ENCODE measurements around the gene PLCB4. TPM values are rescaled to one million over a fixed set of nuclear protein-coding genes. Genes with fewer than 3 reads are reported as not detected.

Gene PLCB4
- total RNA-seq, 4 donors from 2014 or later: 17.4 to 264 (median 28.1) TPM

DNA sequence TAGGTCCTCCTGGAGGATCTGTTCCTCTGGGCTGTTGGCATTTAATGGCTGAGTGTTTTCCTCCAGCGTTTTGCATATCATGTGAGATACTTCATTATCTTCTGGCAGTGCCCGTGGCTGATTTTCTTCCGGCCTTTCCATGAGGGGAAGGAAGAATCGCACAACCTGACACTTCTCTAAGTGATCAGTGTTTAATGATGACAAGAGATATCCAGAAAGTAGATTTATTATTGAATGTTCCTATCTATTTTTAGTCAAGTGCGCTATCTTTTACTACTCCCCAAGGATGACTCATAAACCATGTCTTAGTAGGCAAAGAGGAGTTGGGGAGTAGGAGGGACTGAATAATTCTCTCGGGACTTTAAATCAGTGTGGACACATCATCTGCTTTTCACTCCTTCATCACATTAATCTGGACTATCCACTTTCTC, 149.7 kb downstream of the PLCB4 start:
- peak overlapping the region; percentile 53 to 79 for H3K27ac ChIP-seq
- TF ChIP-seq POLR2A (IDR thresholded peaks at IDR 0.05): no peak
- TF ChIP-seq, protein P1, sequence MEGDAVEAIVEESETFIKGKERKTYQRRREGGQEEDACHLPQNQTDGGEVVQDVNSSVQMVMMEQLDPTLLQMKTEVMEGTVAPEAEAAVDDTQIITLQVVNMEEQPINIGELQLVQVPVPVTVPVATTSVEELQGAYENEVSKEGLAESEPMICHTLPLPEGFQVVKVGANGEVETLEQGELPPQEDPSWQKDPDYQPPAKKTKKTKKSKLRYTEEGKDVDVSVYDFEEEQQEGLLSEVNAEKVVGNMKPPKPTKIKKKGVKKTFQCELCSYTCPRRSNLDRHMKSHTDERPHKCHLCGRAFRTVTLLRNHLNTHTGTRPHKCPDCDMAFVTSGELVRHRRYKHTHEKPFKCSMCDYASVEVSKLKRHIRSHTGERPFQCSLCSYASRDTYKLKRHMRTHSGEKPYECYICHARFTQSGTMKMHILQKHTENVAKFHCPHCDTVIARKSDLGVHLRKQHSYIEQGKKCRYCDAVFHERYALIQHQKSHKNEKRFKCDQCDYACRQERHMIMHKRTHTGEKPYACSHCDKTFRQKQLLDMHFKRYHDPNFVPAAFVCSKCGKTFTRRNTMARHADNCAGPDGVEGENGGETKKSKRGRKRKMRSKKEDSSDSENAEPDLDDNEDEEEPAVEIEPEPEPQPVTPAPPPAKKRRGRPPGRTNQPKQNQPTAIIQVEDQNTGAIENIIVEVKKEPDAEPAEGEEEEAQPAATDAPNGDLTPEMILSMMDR (IDR thresholded peaks at IDR 0.05): no peak
- DNase-seq: peak; percentile 48 to 58
- H3K36me3 ChIP-seq: no peaks in the 10 kb centered on the region
- no peaks in the 10 kb centered on the region for H3K27me3 ChIP-seq
- H3K4me3 ChIP-seq: no peak overlapping the region
- intact Hi-C loops (cut with DNase I; ENCODE audit: low total_unique reads): no loop called here
- H3K9me3 ChIP-seq: no peaks in the 10 kb centered on the region
- peaks cover 0 to 2% of the 10 kb centered on the region in 2 donors for H3K4me1 ChIP-seq

GRCh38 chr20:9220874-9221547, 152.1 kb downstream of the PLCB4 start:
- Histone ChIP-seq H3K27me3 (no peaks in the 10 kb centered on the region), H3K27ac (no peak overlapping the region), H3K4me1 (peaks cover 2% of the 10 kb centered on the region in 2 donors), H3K4me3 (no peak overlapping the region), H3K36me3 (no peaks in the 10 kb centered on the region), H3K9me3 (no peaks in the 10 kb centered on the region)
- TF ChIP-seq, protein P1 (IDR thresholded peaks at IDR 0.05): no peak
- TF ChIP-seq POLR2A (IDR thresholded peaks at IDR 0.05): no peak
- no peak for DNase-seq
- intact Hi-C loops (cut with DNase I; ENCODE audit: low total_unique reads): no loop called here

GRCh38 chr20:9223296-9223695, 154.4 kb downstream of the PLCB4 start:
- intact Hi-C loops (cut with DNase I; ENCODE audit: low total_unique reads): no loop called here
- Histone ChIP-seq H3K9me3 (no peaks in the 10 kb centered on the region), H3K27ac (no peak overlapping the region), H3K4me3 (no peak overlapping the region), H3K36me3 (no peaks in the 10 kb centered on the region), H3K4me1 (peaks cover 0 to 3% of the 10 kb centered on the region in 2 donors), H3K27me3 (no peaks in the 10 kb centered on the region)
- no peak for DNase-seq
- no peak for TF ChIP-seq POLR2A (IDR thresholded peaks at IDR 0.05)
- TF ChIP-seq, protein P1 (IDR thresholded peaks at IDR 0.05): no peak

GRCh38 chr20:9225879-9226278, 157.0 kb downstream of the PLCB4 start:
- no peaks in the 10 kb centered on the region for H3K36me3 ChIP-seq
- no peaks in the 10 kb centered on the region for H3K27me3 ChIP-seq
- no peak for DNase-seq
- TF ChIP-seq, protein P1 (IDR thresholded peaks at IDR 0.05): no peak
- TF ChIP-seq POLR2A (IDR thresholded peaks at IDR 0.05): no peak
- peaks cover 0 to 3% of the 10 kb centered on the region in 2 donors for H3K4me1 ChIP-seq
- peak overlapping the region in 1 of 2 donors; percentile 1 for H3K27ac ChIP-seq
- H3K4me3 ChIP-seq: no peak overlapping the region
- H3K9me3 ChIP-seq: no peaks in the 10 kb centered on the region
- intact Hi-C loops (cut with DNase I; ENCODE audit: low total_unique reads): no loop called here

DNA sequence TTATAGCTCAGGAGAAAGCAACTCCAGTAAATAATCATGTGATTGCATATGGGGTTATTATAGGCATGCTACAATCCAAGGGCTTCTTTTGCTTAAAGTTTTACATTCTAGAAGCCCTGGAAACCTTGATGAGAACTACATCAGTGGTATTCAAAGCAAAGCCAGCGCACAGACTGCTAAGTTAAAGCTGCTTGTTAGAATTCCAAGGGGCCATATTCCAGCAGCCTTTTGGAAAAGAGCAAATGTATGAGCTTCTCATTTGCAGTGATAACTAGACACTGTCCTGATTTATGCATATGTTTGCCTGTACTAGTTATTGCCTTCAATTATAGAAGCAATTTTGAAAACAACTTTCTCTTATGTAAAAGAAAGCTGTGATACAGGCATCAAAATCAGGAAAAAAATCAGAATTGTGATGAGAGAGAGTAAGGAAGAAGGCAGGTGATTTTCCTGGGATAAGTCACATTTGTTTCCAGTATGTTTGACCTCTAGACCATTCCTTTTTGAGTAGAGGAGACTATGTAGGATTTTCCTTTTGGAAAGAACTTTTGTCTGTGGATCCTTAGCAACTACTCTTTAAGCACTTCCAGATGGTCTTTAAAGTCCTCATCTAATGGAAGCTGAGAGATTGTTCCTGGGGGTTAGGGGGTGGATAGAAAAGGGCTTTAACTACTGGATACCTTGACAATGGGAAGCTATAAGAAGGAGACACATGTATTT, 159.2 kb downstream of the PLCB4 start:
- Histone ChIP-seq H3K4me1 (peaks cover 0 to 3% of the 10 kb centered on the region in 2 donors), H3K9me3 (no peaks in the 10 kb centered on the region), H3K36me3 (no peaks in the 10 kb centered on the region), H3K27me3 (no peaks in the 10 kb centered on the region), H3K4me3 (no peak overlapping the region), H3K27ac (no peak overlapping the region)
- DNase-seq: no peak
- TF ChIP-seq, protein P1 (IDR thresholded peaks at IDR 0.05): no peak
- no peak for TF ChIP-seq POLR2A (IDR thresholded peaks at IDR 0.05)
- intact Hi-C loops (cut with DNase I; ENCODE audit: low total_unique reads): no loop called here
